HTERT RPE-1 (cell line): ENCODE results near the gene MANBA.

Source experiments
- in situ Hi-C: fragments of 300-500 bp; cut with MboI; formaldehyde crosslinking; loops from 4 replicates; pipeline ENCODE4 v1.14.3; 2020; ENCODE audit warnings: low sequenced_read_pairs

The MANBA gene

GRCh38 chr4:102683881-102684609 is 76.7 kb downstream of the MANBA start:
- in situ Hi-C loops, result no loop called here

- in situ Hi-C loops, result no loop called here
These were observed 82.0 kb downstream of the MANBA start for GRCh38 chr4:102678695-102679335.

GRCh38 chr4:102678107-102678506 is 82.7 kb downstream of the MANBA start:
- in situ Hi-C loops, result no loop called here

- in situ Hi-C loops, result no loop called here
These were observed 85.6 kb downstream of the MANBA start for GRCh38 chr4:102675141-102675540.

GRCh38 chr4:102667001-102667400 is 93.8 kb downstream of the MANBA start:
- in situ Hi-C loops, result no loop called here

- in situ Hi-C loops, result no loop called here
These were observed 95.2 kb downstream of the MANBA start for GRCh38 chr4:102665527-102665926.

GRCh38 chr4:102663073-102663472 is 97.7 kb downstream of the MANBA start:
- in situ Hi-C loops, result no loop called here

- in situ Hi-C loops, result no loop called here
These were observed 103.6 kb downstream of the MANBA start for GRCh38 chr4:102657206-102657605.

- in situ Hi-C loops, result no loop called here
These were observed 113.7 kb downstream of the MANBA start for GRCh38 chr4:102647117-102647516.

- in situ Hi-C loops, result no loop called here
These were observed 118.0 kb downstream of the MANBA start for GRCh38 chr4:102642631-102643298.

- in situ Hi-C loops, result no loop called here
These were observed 119.0 kb downstream of the MANBA start for GRCh38 chr4:102641793-102642192.

- in situ Hi-C loops, result no loop called here
These were observed 120.1 kb downstream of the MANBA start for GRCh38 chr4:102640669-102641068.

- in situ Hi-C loops, result no loop called here
These were observed 121.2 kb downstream of the MANBA start for GRCh38 chr4:102639598-102639997.

GRCh38 chr4:102638621-102639020 is 122.1 kb downstream of the MANBA start:
- in situ Hi-C loops, result no loop called here

- in situ Hi-C loops, result no loop called here
These were observed 123.4 kb downstream of the MANBA start for GRCh38 chr4:102637391-102637790.

GRCh38 chr4:102633100-102633499 is 127.7 kb downstream of the MANBA start:
- in situ Hi-C loops, result no loop called here

- in situ Hi-C loops, result no loop called here
These were observed 128.3 kb downstream of the MANBA start for GRCh38 chr4:102632241-102633065.

GRCh38 chr4:102631616-102632015 is 129.2 kb downstream of the MANBA start:
- in situ Hi-C loops, result no loop called here

- in situ Hi-C loops, result no loop called here
These were observed 131.1 kb downstream of the MANBA start for GRCh38 chr4:102629673-102630072.

GRCh38 chr4:102627831-102628523 is 132.8 kb downstream of the MANBA start:
- in situ Hi-C loops, result no loop called here
